DMS114 treated with DMSO at 0.1 percent for 48 hours (cell line): Measurements from ENCODE around the gene SLC43A3.

Experiments used
- DNase-seq: peaks from one replicate; lab custom pipeline; 2025; ENCODE audit not compliant: unreplicated experiment; lab: John Stamatoyannopoulos, UW

Gene SLC43A3

GRCh38 chr11:57426929-57427726 lies at the start of gene SLC43A3:
Gene SLC43A3 (minus strand): TSS chr11:57427121. CDS start chr11:57426172, 949 bp downstream.
- DNase-seq: no peak

- no peak for DNase-seq
These were observed 49.3 kb upstream of the SLC43A3 start for GRCh38 chr11:57476047-57476756.

GRCh38 chr11:57475671-57476046 lies 48.7 kb upstream of the SLC43A3 start:
- DNase-seq: no peak

- no peak for DNase-seq
These were observed 48.3 kb upstream of the SLC43A3 start for GRCh38 chr11:57475191-57475590.

DNA sequence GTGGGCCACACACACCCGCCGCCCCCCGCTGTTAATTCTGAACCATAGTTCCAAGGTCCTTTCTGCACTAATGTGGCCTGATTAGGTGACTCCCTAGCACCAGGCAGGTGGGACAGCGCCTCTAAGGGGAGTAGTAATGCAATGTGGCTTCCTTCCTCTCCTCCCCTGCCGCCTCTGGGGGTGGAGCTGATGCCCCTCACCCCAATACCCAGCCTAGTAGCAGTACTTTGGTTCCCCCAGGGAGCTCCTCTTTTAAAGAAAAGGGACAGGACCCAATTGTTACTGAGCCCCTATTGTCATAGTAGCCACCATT lies 47.8 kb upstream of the SLC43A3 start:
- DNase-seq: no peak

GRCh38 chr11:57474017-57474802 lies 47.3 kb upstream of the SLC43A3 start:
- DNase-seq: no peak

DNA sequence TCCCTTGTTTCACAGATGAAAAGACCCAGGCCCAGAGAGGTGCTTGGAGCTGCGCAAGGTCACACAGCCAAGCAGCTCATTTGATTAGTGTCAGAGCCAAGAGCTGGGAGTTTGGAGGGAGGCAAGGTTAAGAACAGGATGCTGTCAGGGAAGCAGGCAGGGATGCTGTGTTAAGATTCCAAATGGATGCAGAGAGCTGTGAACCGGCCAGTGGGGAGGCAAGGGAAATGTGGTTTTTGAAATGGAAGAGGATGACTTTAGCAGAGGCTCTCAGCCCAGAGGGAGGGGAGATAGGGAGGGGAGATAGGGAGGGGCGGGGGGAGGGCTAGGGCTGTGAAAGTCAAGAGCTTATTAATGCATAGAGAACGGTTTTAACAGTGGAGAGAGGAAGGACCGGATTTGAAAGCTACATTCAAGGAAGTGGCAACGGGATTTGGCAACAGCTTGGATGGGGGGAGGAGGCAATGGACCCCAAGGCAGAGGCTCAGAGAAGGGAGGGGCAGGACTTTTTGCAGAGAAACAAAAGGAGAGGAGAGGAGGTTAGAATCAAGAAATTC lies 46.4 kb upstream of the SLC43A3 start:
- no peak for DNase-seq

DNA sequence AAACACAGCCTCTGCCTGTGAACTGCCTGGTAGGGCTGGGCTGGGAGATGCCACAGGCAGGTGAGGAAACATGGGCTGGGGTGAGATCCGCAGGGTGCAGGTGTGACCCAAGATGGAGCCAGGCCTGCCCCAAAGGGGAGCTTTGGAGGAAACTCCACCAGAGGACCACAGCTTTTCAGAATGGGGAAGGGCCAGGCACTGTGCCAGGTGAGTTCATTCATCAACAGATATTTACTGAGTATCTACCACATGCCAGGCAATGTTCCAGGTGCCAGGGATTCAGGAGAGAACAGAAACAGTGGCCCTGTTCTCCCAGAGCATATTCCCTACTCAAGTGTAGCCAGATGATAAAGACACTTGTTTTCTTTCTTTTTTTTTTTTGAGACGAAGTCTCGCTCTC lies 44.6 kb upstream of the SLC43A3 start:
- DNase-seq: no peak

- no peak for DNase-seq
These were observed 42.3 kb upstream of the SLC43A3 start for GRCh38 chr11:57469268-57469667.

- DNase-seq: no peak
These were observed 41.4 kb upstream of the SLC43A3 start for GRCh38 chr11:57468276-57468675.

DNA sequence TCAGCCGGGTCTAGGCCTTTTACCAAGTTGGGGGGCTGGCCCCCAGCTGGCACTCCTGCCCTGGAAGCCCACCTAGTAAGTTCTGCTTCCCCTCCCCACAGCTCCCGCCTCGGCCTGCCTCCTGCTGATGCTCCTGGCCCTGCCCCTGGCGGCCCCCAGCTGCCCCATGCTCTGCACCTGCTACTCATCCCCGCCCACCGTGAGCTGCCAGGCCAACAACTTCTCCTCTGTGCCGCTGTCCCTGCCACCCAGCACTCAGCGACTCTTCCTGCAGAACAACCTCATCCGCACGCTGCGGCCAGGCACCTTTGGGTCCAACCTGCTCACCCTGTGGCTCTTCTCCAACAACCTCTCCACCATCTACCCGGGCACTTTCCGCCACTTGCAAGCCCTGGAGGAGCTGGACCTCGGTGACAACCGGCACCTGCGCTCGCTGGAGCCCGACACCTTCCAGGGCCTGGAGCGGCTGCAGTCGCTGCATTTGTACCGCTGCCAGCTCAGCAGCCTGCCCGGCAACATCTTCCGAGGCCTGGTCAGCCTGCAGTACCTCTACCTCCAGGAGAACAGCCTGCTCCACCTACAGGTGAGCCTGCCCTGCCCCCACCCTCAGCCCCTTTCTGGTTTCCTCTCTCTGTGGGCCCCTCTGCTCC lies 40.7 kb upstream of the SLC43A3 start:
- DNase-seq: no peak

DNA sequence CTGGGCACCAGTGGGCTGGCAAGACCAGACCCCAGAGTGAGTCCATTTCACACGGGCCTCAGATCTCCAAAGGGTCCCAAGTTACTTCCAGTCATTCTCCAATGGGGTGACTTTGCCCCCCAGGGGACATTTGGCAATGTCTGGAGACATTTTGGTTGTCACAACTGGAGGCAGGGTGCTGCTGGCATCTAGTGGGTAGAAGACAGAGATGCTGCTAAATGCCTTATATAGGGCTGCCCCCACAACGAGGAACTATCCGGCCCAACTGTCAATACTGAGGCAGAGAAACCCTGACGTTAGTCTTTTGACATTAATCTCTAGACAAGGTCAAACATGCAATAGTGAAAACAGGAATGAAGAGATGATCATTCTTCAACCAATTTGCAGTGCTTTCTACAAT lies 39.8 kb upstream of the SLC43A3 start:
- DNase-seq: no peak

GRCh38 chr11:57464539-57465181 lies 37.7 kb upstream of the SLC43A3 start:
- no peak for DNase-seq

DNA sequence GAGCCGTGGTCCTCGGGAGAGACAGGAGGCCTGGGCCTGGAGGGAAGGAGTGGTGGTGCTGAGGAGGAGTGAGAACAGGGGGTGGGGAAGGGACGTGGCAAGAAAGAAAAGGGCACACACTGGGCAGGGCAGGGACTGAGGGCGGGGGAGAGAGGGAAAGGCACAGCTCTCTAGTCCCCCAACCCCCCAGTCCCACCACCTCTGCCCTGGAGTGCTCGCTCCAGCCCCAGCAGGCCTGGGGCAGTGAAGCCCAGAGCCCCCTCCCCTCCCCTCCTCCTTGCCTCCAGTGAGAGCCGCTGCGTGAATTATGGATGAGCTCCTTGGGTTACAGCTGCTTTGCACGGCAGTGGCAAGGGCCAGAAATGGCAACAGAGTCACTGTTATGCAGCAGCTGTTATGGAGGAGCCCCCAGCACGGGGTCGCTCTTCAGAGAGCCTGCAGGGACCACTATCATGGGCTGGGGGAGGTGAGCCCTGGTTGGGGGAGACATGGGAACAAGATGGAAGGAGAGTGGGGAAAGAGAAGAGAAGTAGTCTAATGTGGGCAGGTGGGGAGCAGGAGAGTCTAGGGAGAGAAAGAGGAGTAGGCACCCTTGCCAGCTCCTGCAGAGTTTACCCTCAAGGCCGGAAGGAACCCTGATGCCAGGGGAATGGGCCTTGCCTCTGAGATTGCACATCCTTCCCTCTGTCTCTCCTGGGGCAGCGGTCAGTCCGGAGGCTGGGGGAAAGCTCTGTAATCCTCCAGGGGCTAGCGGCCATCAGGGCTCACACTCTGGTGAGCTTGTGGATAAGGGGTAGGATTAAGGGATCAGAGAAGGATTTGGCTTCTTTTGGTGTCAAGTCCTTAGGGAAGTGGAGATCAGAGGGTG lies 37.0 kb upstream of the SLC43A3 start:
- no peak for DNase-seq

DNA sequence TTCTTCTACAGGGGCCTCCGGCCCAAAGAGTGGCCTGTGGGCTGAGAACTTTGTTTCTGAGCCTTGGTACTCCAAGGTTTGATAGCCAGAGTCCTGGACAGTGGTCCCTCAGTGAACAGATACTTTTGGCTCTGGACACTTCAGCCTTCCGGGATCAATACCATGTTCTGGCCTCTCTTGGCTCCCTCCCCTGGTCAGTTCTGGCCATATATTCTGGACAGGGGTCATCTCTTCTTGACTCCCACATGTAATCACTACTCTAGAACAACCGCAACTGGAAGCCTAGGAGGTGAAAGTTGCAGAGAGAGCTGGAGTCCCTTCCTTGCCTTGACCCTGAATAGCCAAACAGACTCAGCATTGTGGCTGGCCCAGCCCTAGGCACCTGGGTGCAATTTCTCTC lies 35.7 kb upstream of the SLC43A3 start:
- no peak for DNase-seq

GRCh38 chr11:57461841-57462489 lies 35.0 kb upstream of the SLC43A3 start:
- no peak for DNase-seq

- DNase-seq: no peak
These were observed 34.1 kb upstream of the SLC43A3 start for GRCh38 chr11:57460758-57461749.
